Upper lobe of left lung (tissue), 4 donors: ENCODE data around the gene SRGAP3.

Experiments used
- POLR2AphosphoS5 ChIP-seq, 2 donors: sonication (generic); formaldehyde crosslinking; IDR thresholded peaks; one replicate each; pipeline ENCODE4 v1.5.1; 2017; ENCODE audit warnings: antibody characterized with exemption in 2 of 2
- TF ChIP-seq, protein P1 (sequence below), 6 experiments: fragments of 450-650 bp in 4 of 6; fragments of 200-600 bp in 2 of 6; sonication (generic) in 2 of 6; IDR thresholded peaks; one replicate each; pipeline ENCODE4 v1.5.1; 2016 to 2019; ENCODE audit warnings: antibody characterized with exemption in 6 of 6

DNA sequence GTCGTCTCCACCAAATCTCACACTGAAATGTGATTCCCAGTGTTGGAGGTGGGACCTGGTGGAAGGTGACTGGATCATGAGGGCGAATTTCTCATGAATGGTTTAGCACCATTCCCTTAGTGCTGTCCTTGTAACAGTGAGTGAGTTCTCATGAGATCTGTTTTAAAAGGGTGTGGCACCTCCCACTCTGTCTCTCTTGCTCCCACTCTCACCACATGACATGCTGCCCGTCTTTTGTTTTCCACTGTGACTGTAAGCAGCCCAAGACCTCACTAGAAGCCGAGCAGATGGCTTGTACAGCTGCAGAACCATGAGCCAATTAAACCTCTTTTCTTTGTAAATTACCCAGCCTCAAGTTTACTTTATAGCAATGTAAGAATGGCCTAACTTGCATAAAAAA is 307.3 kb downstream of the SRGAP3 start:
- TF ChIP-seq, protein P1, sequence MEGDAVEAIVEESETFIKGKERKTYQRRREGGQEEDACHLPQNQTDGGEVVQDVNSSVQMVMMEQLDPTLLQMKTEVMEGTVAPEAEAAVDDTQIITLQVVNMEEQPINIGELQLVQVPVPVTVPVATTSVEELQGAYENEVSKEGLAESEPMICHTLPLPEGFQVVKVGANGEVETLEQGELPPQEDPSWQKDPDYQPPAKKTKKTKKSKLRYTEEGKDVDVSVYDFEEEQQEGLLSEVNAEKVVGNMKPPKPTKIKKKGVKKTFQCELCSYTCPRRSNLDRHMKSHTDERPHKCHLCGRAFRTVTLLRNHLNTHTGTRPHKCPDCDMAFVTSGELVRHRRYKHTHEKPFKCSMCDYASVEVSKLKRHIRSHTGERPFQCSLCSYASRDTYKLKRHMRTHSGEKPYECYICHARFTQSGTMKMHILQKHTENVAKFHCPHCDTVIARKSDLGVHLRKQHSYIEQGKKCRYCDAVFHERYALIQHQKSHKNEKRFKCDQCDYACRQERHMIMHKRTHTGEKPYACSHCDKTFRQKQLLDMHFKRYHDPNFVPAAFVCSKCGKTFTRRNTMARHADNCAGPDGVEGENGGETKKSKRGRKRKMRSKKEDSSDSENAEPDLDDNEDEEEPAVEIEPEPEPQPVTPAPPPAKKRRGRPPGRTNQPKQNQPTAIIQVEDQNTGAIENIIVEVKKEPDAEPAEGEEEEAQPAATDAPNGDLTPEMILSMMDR (IDR thresholded peaks at IDR 0.05), result no peak
- no peak for TF ChIP-seq POLR2AphosphoS5 (IDR thresholded peaks at IDR 0.05)
